H1 (cell line): ENCODE measurements around the gene SLC26A9. TPM values are rescaled to one million over a fixed set of nuclear protein-coding genes. Genes with fewer than 3 reads are reported as not detected.

Experiments
- CTCF ChIA-PET: fragments of 300-600 bp; sonication (Branson Sonifier 250); formaldehyde crosslinking; loops from one replicate; lab custom pipeline; 2021; ENCODE audit not compliant: partially characterized antibody; lab: Charles Lee
- POLR2A ChIA-PET: fragments of 300-600 bp; sonication (Branson Sonifier 250); formaldehyde crosslinking; loops from one replicate; lab custom pipeline; 2021; ENCODE audit warnings: inconsistent platforms; ENCODE audit not compliant: partially characterized antibody; lab: Charles Lee
- DNase-seq, 2 experiments: peaks; one replicate each; pipeline versions ENCODE4 v3.0.0 to v3.0.0-alpha.2; 2010 to 2022; ENCODE audit warnings: low spot score in 2 of 2, low read depth in 1 of 2, mixed read lengths in 1 of 2
- FAIRE-seq: peaks from 2 replicates; lab custom pipeline; 2011; peaks lifted over from hg19 to GRCh38; lab: Jason Lieb, UNC
- H2AFZ ChIP-seq: 2 replicates; pipeline ENCODE4 v1.8.1; 2012; ENCODE audit warnings: low read length, inconsistent platforms
- H2AK5ac ChIP-seq: 2 replicates; pipeline ENCODE4 v1.6.1; 2013; ENCODE audit warnings: low read depth, low read length
- H2BK120ac ChIP-seq: replicated peaks from 2 replicates; pipeline ENCODE3; 2013; ENCODE audit warnings: low read depth, low read length, inconsistent platforms
- H2BK12ac ChIP-seq: 2 replicates; pipeline ENCODE4 v1.6.1; 2013; ENCODE audit warnings: low read depth, low read length
- H2BK15ac ChIP-seq: 2 replicates; pipeline ENCODE4 v1.6.1; 2013; ENCODE audit warnings: low read length
- H2BK20ac ChIP-seq: 2 replicates; pipeline ENCODE4 v1.6.1; 2013; ENCODE audit warnings: low read length
- H2BK5ac ChIP-seq: 2 replicates; pipeline ENCODE4 v1.6.1; 2013; ENCODE audit warnings: low read depth, low read length
- H3K14ac ChIP-seq: 2 replicates; pipeline ENCODE4 v1.6.1; 2013; ENCODE audit warnings: inconsistent platforms; ENCODE audit not compliant: insufficient read length
- H3K18ac ChIP-seq: 2 replicates; pipeline ENCODE4 v1.6.1; 2013; ENCODE audit warnings: low read length; ENCODE audit errors: extremely low read depth
- H3K23ac ChIP-seq: 2 replicates; pipeline ENCODE4 v1.6.1; 2013; ENCODE audit warnings: inconsistent platforms; ENCODE audit not compliant: insufficient read length
- H3K23me2 ChIP-seq: 2 replicates; pipeline ENCODE4 v1.6.1; 2013; ENCODE audit warnings: low read depth, low read length
- H3K27ac ChIP-seq: 2 replicates; pipeline ENCODE4 v1.6.1; 2011; ENCODE audit warnings: low read depth, low read length, inconsistent platforms
- H3K27me3 ChIP-seq, 4 experiments: replicated peaks in 1 of 4; 1 replicate in 1 of 4; 2 replicates in 3 of 4; pipeline versions ENCODE4 v1.6.1 to v1.8.1; 2011 to 2013; ENCODE audit warnings: low read length in 3 of 4, mild to moderate bottlenecking in 3 of 4, inconsistent platforms in 2 of 4, mixed read lengths in 2 of 4, moderate library complexity in 1 of 4; ENCODE audit not compliant: control insufficient read depth in 3 of 4, insufficient read depth in 3 of 4; ENCODE audit errors: extremely low read depth in 1 of 4
- H3K36me3 ChIP-seq, 4 experiments: 2 replicates each; pipeline versions ENCODE4 v1.6.1 to v1.8.1; 2011 to 2013; ENCODE audit warnings: mild to moderate bottlenecking in 4 of 4, low read length in 3 of 4, moderate library complexity in 2 of 4, control low read depth in 1 of 4, inconsistent platforms in 1 of 4; ENCODE audit not compliant: insufficient read depth in 4 of 4, control insufficient read depth in 2 of 4
- H3K4ac ChIP-seq: replicated peaks from 2 replicates; pipeline ENCODE3; 2013; ENCODE audit warnings: low read length, low read depth, mixed read lengths, inconsistent platforms; ENCODE audit not compliant: insufficient read length
- H3K4me1 ChIP-seq, 4 experiments: replicated peaks in 1 of 4; 1 replicate in 1 of 4; 2 replicates in 3 of 4; pipeline versions ENCODE4 v1.6.1 to v1.8.1; 2011 to 2013; ENCODE audit warnings: low read length in 3 of 4, inconsistent platforms in 2 of 4, mixed read lengths in 1 of 4; ENCODE audit not compliant: insufficient read depth in 4 of 4, control insufficient read depth in 3 of 4
- H3K4me2 ChIP-seq, 2 experiments: 2 replicates each; pipeline versions ENCODE4 v1.6.1 to v1.8.1; 2011 to 2013; ENCODE audit warnings: low read depth in 2 of 2, low read length in 2 of 2, control low read depth in 1 of 2, inconsistent platforms in 1 of 2, mild to moderate bottlenecking in 1 of 2; ENCODE audit not compliant: insufficient read depth in 1 of 2
- H3K4me3 ChIP-seq, 4 experiments: fragments of 200-600, 300-600 bp in 1 of 4; sonication (generic), shearing (Covaris generic), sonication (Bioruptor Twin) in 1 of 4; 2 replicates each; pipeline versions ENCODE4 v1.5.1 to v1.8.1; 2011 to 2016; ENCODE audit warnings: low read length in 4 of 4, low read depth in 3 of 4, control low read depth in 2 of 4, inconsistent platforms in 2 of 4, mild to moderate bottlenecking in 2 of 4, mixed read lengths in 1 of 4, moderate library complexity in 1 of 4; ENCODE audit not compliant: insufficient read depth in 2 of 4; ENCODE audit errors: extremely low read depth in 1 of 4
- H3K56ac ChIP-seq: replicated peaks from 2 replicates; pipeline ENCODE3; 2013; ENCODE audit warnings: low read depth, mild to moderate bottlenecking, mixed read lengths, low read length, inconsistent platforms; ENCODE audit not compliant: insufficient read length
- H3K79me1 ChIP-seq: 2 replicates; pipeline ENCODE4 v1.6.1; 2013; ENCODE audit warnings: low read depth, low read length, control low read depth
- H3K79me2 ChIP-seq, 2 experiments: 2 replicates each; pipeline versions ENCODE4 v1.6.1 to v1.8.1; 2012 to 2013; ENCODE audit warnings: low read length in 2 of 2, mild to moderate bottlenecking in 2 of 2, inconsistent platforms in 1 of 2; ENCODE audit not compliant: insufficient read depth in 2 of 2, control insufficient read depth in 1 of 2
- H3K9ac ChIP-seq, 4 experiments: replicated peaks in 1 of 4; 1 replicate in 1 of 4; 2 replicates in 3 of 4; pipeline versions ENCODE4 v1.6.1 to v1.8.1; 2011 to 2013; ENCODE audit warnings: low read depth in 3 of 4, low read length in 3 of 4, control low read depth in 2 of 4, mild to moderate bottlenecking in 2 of 4, moderate library complexity in 2 of 4, inconsistent platforms in 1 of 4; ENCODE audit errors: extremely low read depth in 1 of 4
- H3K9me3 ChIP-seq, 2 experiments: 2 replicates each; pipeline versions ENCODE4 v1.6.1 to v1.8.1; 2012 to 2013; ENCODE audit warnings: mild to moderate bottlenecking in 2 of 2, moderate library complexity in 2 of 2, control low read depth in 1 of 2, inconsistent platforms in 1 of 2, low read depth in 1 of 2, low read length in 1 of 2, mixed read lengths in 1 of 2; ENCODE audit not compliant: insufficient read depth in 2 of 2
- H4K20me1 ChIP-seq, 2 experiments: replicated peaks in 1 of 2; 2 replicates each; pipeline versions ENCODE3 to v1.8.1; 2011 to 2013; ENCODE audit warnings: inconsistent platforms in 2 of 2, low read length in 2 of 2, mild to moderate bottlenecking in 1 of 2; ENCODE audit not compliant: insufficient read depth in 2 of 2, control insufficient read depth in 1 of 2
- H4K5ac ChIP-seq: 2 replicates; pipeline ENCODE4 v1.6.1; 2013; ENCODE audit warnings: low read length, low read depth, mixed read lengths, inconsistent platforms; ENCODE audit not compliant: insufficient read length
- H4K8ac ChIP-seq: 2 replicates; pipeline ENCODE4 v1.8.0; 2013; ENCODE audit warnings: mild to moderate bottlenecking, moderate library complexity, low read length, inconsistent platforms; ENCODE audit not compliant: insufficient read depth; ENCODE audit errors: extremely low read depth
- H4K91ac ChIP-seq: replicated peaks from 2 replicates; pipeline ENCODE3; 2013; ENCODE audit warnings: low read length, mixed read lengths, inconsistent platforms; ENCODE audit not compliant: insufficient read length
- CHD2 ChIP-seq: IDR thresholded peaks from 2 replicates; pipeline ENCODE4 v1.6.1; 2012; ENCODE audit warnings: low read length, improper control_type of control experiment
- EP300 ChIP-seq, 2 experiments: IDR thresholded peaks; 1 replicate in 1 of 2; 2 replicates in 1 of 2; pipeline ENCODE4 v1.6.1; 2011 to 2012; ENCODE audit warnings: low read depth in 2 of 2, low read length in 2 of 2, mild to moderate bottlenecking in 2 of 2, borderline replicate concordance in 1 of 2, inconsistent platforms in 1 of 2, moderate library complexity in 1 of 2
- KDM1A ChIP-seq: fragments of 200-600, 300-600 bp; sonication (generic); IDR thresholded peaks from 2 replicates; pipeline ENCODE4 v1.7.1; 2016; ENCODE audit warnings: mild to moderate bottlenecking, low read length, borderline replicate concordance
- MAFK ChIP-seq: IDR thresholded peaks from 2 replicates; pipeline ENCODE4 v1.6.1; 2012; ENCODE audit warnings: low read depth, mild to moderate bottlenecking, improper control_type of control experiment, low read length
- RBBP5 ChIP-seq: IDR thresholded peaks from 2 replicates; pipeline ENCODE4 v1.7.1; 2012; ENCODE audit warnings: low read depth, mild to moderate bottlenecking, inconsistent platforms, low read length, moderate library complexity, borderline replicate concordance
- RXRA ChIP-seq: IDR thresholded peaks from 2 replicates; pipeline ENCODE4 v1.6.1; 2011; ENCODE audit warnings: low read depth, mild to moderate bottlenecking, low read length, moderate library complexity; ENCODE audit not compliant: insufficient read depth
- SRF ChIP-seq: IDR thresholded peaks from 2 replicates; pipeline ENCODE4 v1.6.1; 2011; ENCODE audit warnings: mild to moderate bottlenecking, low read depth, low read length, moderate library complexity
- WGBS, 2 experiments: shearing (Covaris generic) in 1 of 2; methylation state at CpG; one replicate each; pipeline versions ENCODE4 v1.1.6 to v1.1.7; 2013 to 2015; ENCODE audit warnings: low lambda C conversion rate in 2 of 2, mixed read lengths in 2 of 2, inconsistent platforms in 1 of 2, low coverage in 1 of 2, missing lambda C conversion rate in 1 of 2; ENCODE audit not compliant: insufficient replicate concordance in 2 of 2, insufficient coverage in 1 of 2, insufficient read length in 1 of 2; ENCODE audit errors: extremely low coverage in 1 of 2, missing lambda C conversion rate in 1 of 2; 5-methylcytosine and 5-hydroxymethylcytosine counted together
- polyA plus RNA-seq, 7 experiments: library from polyadenylated mRNA; depleted of rRNA in 3 of 7; stranded (reverse) in 5 of 7; unstranded in 2 of 7; fragments of >200 nt in 5 of 7; fragments of 200-250 nt in 2 of 7; gene quantifications; 1 replicate in 5 of 7; 2 replicates in 1 of 7; 4 replicates in 1 of 7; pipeline versions ENCODE4 v1.2.1 to v1.2.3, GENCODE V29; 2011 to 2013; ENCODE audit warnings: missing spikeins in 2 of 7, mixed read lengths in 2 of 7
- total RNA-seq: library from RNA; stranded (reverse); fragmentation: NEBNext Ultra II Directional; extraction: Animal tissue kit (Norgen Biotek cat#: 25700); gene quantifications from 2 replicates; pipeline ENCODE4 v1.2.1, GENCODE V29; 2021

SLC26A9 gene
- total and polyA plus RNA-seq, 2 of the 8 experiments (the other 6 are each of a cell fraction or from before 2014, with no cell fraction given): not detected

GRCh38 chr1:205985330-205986005, 42.2 kb upstream of the SLC26A9 start:
- H4K5ac ChIP-seq: no peak overlapping the region
- H3K56ac ChIP-seq: no peak overlapping the region
- H3K36me3 ChIP-seq: no peaks in the 10 kb centered on the region
- H3K79me2 ChIP-seq: no peaks in the 10 kb centered on the region
- H2BK12ac ChIP-seq: no peak overlapping the region
- no peak overlapping the region for H2AK5ac ChIP-seq
- no peak overlapping the region for H2BK120ac ChIP-seq
- no peak overlapping the region for H2BK5ac ChIP-seq
- no peak overlapping the region for H2BK15ac ChIP-seq
- no peak overlapping the region for H3K4me2 ChIP-seq
- no peaks in the 10 kb centered on the region for H4K20me1 ChIP-seq
- DNase-seq: no peak
- H3K14ac ChIP-seq: no peak overlapping the region
- CTCF ChIA-PET: interaction anchor here (0.6 to 13.6 kb wide), 24 partner anchors 8 to 488 kb away, joined by 3 to 262 read pairs (median 6); partner anchors contain the start of genes RAB7B and SLC26A9
- no peak overlapping the region for H3K4me3 ChIP-seq
- no peak for TF ChIP-seq RBBP5
- TF ChIP-seq KDM1A: no peak
- TF ChIP-seq CHD2: no peak
- no peak for TF ChIP-seq RXRA
- TF ChIP-seq EP300 (IDR thresholded peaks at IDR 0.05; ENCODE audit: borderline replicate concordance in 1 of 2, low read depth in 2 of 2, low read length in 2 of 2): no peak
- TF ChIP-seq MAFK: no peak
- TF ChIP-seq SRF: no peak
- H3K4ac ChIP-seq: no peak overlapping the region
- no peaks in the 10 kb centered on the region for H3K23me2 ChIP-seq
- no peak overlapping the region for H2AFZ ChIP-seq
- no peak overlapping the region for H4K8ac ChIP-seq
- POLR2A ChIA-PET: no interaction called here
- H3K18ac ChIP-seq: no peak overlapping the region
- H2BK20ac ChIP-seq: no peak overlapping the region
- FAIRE-seq: no peak
- H3K9ac ChIP-seq: no peak overlapping the region
- 89% methylated on average over 9 of the region's 9 CpGs; no CpG with 5 or more reads in 1 of the 2 experiments for WGBS, 2 experiments
- H3K9me3 ChIP-seq: no peaks in the 10 kb centered on the region
- H3K27ac ChIP-seq: no peak overlapping the region
- no peaks in the 10 kb centered on the region for H3K79me1 ChIP-seq
- H3K27me3 ChIP-seq: no peaks in the 10 kb centered on the region
- no peak overlapping the region for H3K23ac ChIP-seq
- H3K4me1 ChIP-seq: no peaks in the 10 kb centered on the region; a peak in 2 of 7 replicates
- H4K91ac ChIP-seq: no peak overlapping the region
